ENCODE measurements around the gene EPB41L1. TPM values are rescaled to one million over a fixed set of nuclear protein-coding genes. Genes with fewer than 3 reads are reported as not detected.

Gene EPB41L1
- total RNA-seq, 1 experiment from 2014 or later = 42.1 TPM

DNA sequence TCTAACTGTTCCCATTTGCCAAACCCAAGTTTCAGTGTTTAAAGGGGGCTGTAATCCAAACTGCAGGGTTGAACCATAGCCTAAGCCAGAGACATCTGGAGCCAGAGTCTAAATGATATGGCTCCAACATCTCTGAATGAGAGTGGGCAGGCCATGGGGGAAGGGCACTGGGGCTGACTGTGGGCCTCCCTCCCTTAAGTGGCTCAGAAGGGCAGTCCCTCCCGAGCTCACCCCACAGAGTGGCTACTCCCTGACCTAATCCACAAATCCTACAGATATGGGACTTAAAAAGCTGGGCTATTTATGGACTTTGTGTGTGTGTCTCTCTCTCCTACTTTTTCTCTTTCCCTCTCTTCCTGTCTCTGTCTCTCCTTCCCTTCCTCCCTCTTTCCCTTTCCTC, 45.9 kb downstream of the EPB41L1 start (continued):
- TF ChIP-seq POLR2AphosphoS5 (IDR thresholded peaks at IDR 0.05; ENCODE audit: low read depth, low read length) (no peak), POLR2A (IDR thresholded peaks at IDR 0.05; ENCODE audit: borderline replicate concordance, extremely low read depth, insufficient read depth, insufficient read length) (no peak), CEBPB (IDR thresholded peaks at IDR 0.05; ENCODE audit: low read depth) (no peak), EZH2phosphoT487 (IDR thresholded peaks at IDR 0.05; ENCODE audit: borderline replicate concordance) (no peak), YY1 (IDR thresholded peaks at IDR 0.05; ENCODE audit: extremely low read depth, insufficient replicate concordance, low read depth, low read length) (no peak)
- TF ChIP-seq, protein P1, sequence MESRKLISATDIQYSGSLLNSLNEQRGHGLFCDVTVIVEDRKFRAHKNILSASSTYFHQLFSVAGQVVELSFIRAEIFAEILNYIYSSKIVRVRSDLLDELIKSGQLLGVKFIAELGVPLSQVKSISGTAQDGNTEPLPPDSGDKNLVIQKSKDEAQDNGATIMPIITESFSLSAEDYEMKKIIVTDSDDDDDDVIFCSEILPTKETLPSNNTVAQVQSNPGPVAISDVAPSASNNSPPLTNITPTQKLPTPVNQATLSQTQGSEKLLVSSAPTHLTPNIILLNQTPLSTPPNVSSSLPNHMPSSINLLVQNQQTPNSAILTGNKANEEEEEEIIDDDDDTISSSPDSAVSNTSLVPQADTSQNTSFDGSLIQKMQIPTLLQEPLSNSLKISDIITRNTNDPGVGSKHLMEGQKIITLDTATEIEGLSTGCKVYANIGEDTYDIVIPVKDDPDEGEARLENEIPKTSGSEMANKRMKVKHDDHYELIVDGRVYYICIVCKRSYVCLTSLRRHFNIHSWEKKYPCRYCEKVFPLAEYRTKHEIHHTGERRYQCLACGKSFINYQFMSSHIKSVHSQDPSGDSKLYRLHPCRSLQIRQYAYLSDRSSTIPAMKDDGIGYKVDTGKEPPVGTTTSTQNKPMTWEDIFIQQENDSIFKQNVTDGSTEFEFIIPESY (IDR thresholded peaks at IDR 0.05; ENCODE audit: extremely low read depth, insufficient replicate concordance, low read length) = no peak
- TF ChIP-seq, protein P2, sequence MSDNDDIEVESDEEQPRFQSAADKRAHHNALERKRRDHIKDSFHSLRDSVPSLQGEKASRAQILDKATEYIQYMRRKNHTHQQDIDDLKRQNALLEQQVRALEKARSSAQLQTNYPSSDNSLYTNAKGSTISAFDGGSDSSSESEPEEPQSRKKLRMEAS (IDR thresholded peaks at IDR 0.05) = no peak

DNA sequence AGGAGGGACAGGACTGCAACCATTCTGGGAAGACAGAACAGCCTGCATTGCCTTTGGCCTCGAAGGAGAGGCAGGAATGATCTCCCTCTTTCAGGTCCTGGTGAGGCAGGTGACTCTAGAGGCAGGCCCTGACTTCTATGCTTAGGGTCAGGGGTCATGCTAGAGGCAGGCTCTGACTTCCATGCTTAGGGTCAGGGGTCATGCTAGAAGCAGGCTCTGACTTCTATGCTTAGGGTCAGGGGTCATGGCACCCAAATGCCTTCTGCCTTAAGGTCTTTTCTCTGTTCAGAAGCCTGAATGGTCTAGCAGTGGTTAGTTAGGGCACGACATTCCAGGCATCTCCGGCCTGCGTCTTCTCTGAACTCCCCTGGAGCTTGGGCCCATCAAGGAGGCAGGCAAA, 46.7 kb downstream of the EPB41L1 start:
- Histone ChIP-seq H4K20me1 (ENCODE audit: insufficient read depth) (no peaks in the 10 kb centered on the region), H3K27ac (ENCODE audit: low read depth, low read length) (no peak overlapping the region), H3K79me2 (ENCODE audit: insufficient read depth, low read length) (no peaks in the 10 kb centered on the region), H2AFZ (ENCODE audit: low read depth, low read length, poor library complexity, severe bottlenecking) (no peak overlapping the region), H3K4me3 (replicated peaks in 1 of 2; ENCODE audit: low read depth in 1 of 2, low read length in 2 of 2) (no peak overlapping the region), H3K36me3 (ENCODE audit: control insufficient read depth in 1 of 2, insufficient read depth in 2 of 2, low read length in 2 of 2) (no peaks in the 10 kb centered on the region), H3K9me2 (ENCODE audit: insufficient read depth) (no peaks in the 10 kb centered on the region), H3K9ac (ENCODE audit: low read length) (no peak overlapping the region), H3K4me1 (ENCODE audit: control insufficient read depth in 1 of 2, insufficient read depth in 2 of 2, low read length in 2 of 2) (no peaks in the 10 kb centered on the region), H3K9me3 (ENCODE audit: control insufficient read depth in 1 of 2, insufficient read depth in 1 of 2, low read depth in 1 of 2, low read length in 2 of 2) (no peaks in the 10 kb centered on the region), H3K4me2 (ENCODE audit: low read length) (no peak overlapping the region), H3K27me3 (ENCODE audit: insufficient read depth, low read length) (no peaks in the 10 kb centered on the region)
- BruUV-seq (replicated peaks) = no TSS peak
- DNase-seq (ENCODE audit: low read depth, low spot score) = no peak
- ChIA-PET POLR2A (no interaction called here), CTCF (interaction anchor here (0.9 to 3.1 kb wide), 3 partner anchors 11 to 238 kb away, joined by 4 to 29 read pairs (median 25); no protein-coding TSS in a partner anchor), RAD21 (ENCODE audit: low non-redundant PET in 1 of 2, low total read pairs in 2 of 2, uncharacterized antibody in 2 of 2, unreplicated experiment in 2 of 2) (no interaction called here)
- intact Hi-C loops (cut with micrococcal nuclease) = no loop called here
- ATAC-seq = no peak
- TF ChIP-seq TCF7L2 (IDR thresholded peaks at IDR 0.05; ENCODE audit: borderline replicate concordance, extremely low read depth, insufficient read depth, insufficient read length) = no peak
- TF ChIP-seq EGR1 (IDR thresholded peaks at IDR 0.05; ENCODE audit: low read depth) = no peak
- TF ChIP-seq, protein P1 (IDR thresholded peaks at IDR 0.05; ENCODE audit: extremely low read depth, insufficient replicate concordance, low read length) = no peak
- no peak for TF ChIP-seq CEBPB (IDR thresholded peaks at IDR 0.05; ENCODE audit: low read depth)
- no peak for TF ChIP-seq YY1 (IDR thresholded peaks at IDR 0.05; ENCODE audit: extremely low read depth, insufficient replicate concordance, low read depth, low read length)
- no peak for TF ChIP-seq ZFX (IDR thresholded peaks at IDR 0.05)
- no peak for TF ChIP-seq FOSL1 (IDR thresholded peaks at IDR 0.05; ENCODE audit: low read depth)
- no peak for TF ChIP-seq JUND (IDR thresholded peaks at IDR 0.05)
- TF ChIP-seq RAD21 (IDR thresholded peaks at IDR 0.05; ENCODE audit: low read depth) = no peak
- TF ChIP-seq EZH2phosphoT487 (IDR thresholded peaks at IDR 0.05; ENCODE audit: borderline replicate concordance) = no peak
- no peak for TF ChIP-seq SRF (IDR thresholded peaks at IDR 0.05; ENCODE audit: low read depth)
- TF ChIP-seq, protein P3, sequence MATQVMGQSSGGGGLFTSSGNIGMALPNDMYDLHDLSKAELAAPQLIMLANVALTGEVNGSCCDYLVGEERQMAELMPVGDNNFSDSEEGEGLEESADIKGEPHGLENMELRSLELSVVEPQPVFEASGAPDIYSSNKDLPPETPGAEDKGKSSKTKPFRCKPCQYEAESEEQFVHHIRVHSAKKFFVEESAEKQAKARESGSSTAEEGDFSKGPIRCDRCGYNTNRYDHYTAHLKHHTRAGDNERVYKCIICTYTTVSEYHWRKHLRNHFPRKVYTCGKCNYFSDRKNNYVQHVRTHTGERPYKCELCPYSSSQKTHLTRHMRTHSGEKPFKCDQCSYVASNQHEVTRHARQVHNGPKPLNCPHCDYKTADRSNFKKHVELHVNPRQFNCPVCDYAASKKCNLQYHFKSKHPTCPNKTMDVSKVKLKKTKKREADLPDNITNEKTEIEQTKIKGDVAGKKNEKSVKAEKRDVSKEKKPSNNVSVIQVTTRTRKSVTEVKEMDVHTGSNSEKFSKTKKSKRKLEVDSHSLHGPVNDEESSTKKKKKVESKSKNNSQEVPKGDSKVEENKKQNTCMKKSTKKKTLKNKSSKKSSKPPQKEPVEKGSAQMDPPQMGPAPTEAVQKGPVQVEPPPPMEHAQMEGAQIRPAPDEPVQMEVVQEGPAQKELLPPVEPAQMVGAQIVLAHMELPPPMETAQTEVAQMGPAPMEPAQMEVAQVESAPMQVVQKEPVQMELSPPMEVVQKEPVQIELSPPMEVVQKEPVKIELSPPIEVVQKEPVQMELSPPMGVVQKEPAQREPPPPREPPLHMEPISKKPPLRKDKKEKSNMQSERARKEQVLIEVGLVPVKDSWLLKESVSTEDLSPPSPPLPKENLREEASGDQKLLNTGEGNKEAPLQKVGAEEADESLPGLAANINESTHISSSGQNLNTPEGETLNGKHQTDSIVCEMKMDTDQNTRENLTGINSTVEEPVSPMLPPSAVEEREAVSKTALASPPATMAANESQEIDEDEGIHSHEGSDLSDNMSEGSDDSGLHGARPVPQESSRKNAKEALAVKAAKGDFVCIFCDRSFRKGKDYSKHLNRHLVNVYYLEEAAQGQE (IDR thresholded peaks at IDR 0.05; ENCODE audit: low read depth) = no peak
- TF ChIP-seq ELF1 (IDR thresholded peaks at IDR 0.05; ENCODE audit: borderline replicate concordance, low read depth) = no peak
- no peak for TF ChIP-seq ZNF274 (IDR thresholded peaks at IDR 0.05; ENCODE audit: low read depth, low read length)
- TF ChIP-seq EZH2 (IDR thresholded peaks at IDR 0.05) = no peak
- no peak for TF ChIP-seq CBX3 (IDR thresholded peaks at IDR 0.05; ENCODE audit: low read depth)
